DMS53 treated with DMSO at 0.1 percent for 48 hours (cell line): ENCODE results near the gene UQCR11.
"Not testable (repeated sequence)": the region's sequence is repeated elsewhere in the genome, so short reads cannot be mapped to it uniquely, and the experiment has no call there.

Source experiments
- DNase-seq: peaks from one replicate; lab custom pipeline; 2025; ENCODE audit not compliant: unreplicated experiment; lab: John Stamatoyannopoulos, UW

The UQCR11 gene

DNA sequence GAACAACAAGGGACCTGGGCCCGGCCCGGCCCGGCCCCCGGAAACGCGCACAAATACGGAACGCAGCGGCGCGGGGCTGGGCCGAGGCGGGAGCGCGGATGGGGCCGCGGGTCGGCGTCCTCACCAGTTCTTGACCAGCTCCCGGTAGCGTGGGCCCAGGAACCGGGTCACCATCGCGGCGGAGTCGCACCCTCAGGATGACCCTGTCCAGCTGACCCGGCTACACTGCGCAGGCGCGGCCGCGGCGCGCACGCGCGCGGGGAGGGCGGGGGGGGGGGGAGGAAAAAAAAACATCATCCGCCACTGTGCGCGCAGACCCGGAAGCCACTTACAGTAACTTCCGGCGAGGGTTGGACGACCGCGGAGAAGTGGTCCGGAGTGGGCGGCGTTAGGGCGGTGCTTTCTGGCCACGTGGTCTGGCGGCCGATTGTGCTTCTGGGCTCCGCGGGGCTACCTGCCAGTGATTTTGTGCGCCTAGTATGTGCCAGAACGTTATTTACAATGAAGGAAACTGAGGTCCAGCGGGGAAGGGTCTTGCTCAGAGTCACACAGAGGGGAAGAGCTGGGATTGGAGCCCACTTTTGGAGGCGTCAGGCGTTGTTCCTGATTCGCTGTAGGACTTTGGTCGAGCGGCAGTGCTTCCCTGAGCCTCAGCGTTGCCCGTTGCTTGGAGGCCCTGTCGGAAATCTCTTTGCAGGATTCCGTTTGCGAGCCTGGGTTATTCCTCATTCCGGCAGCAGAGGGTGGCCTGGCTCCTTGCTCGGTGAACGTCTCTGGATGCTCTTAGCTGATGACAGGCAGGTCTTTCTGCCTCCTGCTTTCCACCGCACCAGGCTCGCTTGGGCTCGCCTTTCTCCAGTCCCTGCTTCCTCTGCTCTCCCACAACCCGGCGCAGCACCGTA is at the start of gene UQCR11:
TSS of gene UQCR11 (minus strand) at position 227 of the 902 bp plus-strand sequence. CDS start at position 174, 53 bp downstream.
- DNase-seq = peak; percentile 76

DNA sequence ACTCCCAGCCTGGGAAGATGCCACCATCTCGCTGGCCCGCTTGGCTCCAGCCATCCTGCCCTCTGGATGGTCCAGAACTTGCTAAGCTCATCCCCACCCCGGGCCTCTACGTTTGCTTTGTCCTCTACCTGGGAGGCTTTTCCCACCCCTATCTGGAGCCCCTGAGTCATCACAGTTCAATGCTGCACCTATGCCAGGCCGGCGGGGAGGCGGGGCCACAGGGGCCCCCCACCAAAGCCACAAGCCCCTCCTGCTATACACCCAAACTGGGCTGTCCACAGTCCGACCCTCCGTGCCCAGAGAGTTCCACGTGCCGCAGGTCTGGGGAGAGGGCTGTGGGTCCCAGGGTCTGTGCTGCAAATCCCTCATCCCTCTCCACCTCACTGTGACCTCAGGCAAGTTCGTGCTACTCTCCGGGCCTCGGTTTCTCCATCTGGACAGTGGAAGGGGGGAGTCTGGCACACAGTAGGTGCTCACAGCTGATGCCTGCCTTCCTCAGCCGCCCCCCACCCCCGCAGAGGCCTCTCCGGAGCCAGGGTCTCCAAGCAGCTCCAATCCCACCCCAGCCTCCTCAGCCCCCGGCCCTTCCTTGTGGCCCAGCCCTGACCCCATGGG is 49.0 kb upstream of the UQCR11 start:
- DNase-seq = no peak

DNA sequence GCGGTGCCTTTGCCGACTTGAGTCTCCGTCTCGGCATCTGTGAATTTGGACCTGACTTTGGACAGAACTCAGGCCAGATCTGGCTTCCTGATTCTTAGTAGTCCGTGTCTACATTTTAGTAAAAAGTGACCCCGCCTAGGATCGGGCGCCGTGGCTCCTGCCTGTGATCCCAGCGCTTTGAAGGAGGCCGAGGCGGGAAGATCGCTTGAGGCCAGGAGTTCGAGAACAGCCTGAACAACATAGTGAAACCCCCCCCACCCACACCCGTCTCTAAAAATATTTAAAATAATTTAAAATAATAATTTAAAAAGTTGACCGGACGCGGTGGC is 48.0 kb upstream of the UQCR11 start:
- no peak for DNase-seq

DNA sequence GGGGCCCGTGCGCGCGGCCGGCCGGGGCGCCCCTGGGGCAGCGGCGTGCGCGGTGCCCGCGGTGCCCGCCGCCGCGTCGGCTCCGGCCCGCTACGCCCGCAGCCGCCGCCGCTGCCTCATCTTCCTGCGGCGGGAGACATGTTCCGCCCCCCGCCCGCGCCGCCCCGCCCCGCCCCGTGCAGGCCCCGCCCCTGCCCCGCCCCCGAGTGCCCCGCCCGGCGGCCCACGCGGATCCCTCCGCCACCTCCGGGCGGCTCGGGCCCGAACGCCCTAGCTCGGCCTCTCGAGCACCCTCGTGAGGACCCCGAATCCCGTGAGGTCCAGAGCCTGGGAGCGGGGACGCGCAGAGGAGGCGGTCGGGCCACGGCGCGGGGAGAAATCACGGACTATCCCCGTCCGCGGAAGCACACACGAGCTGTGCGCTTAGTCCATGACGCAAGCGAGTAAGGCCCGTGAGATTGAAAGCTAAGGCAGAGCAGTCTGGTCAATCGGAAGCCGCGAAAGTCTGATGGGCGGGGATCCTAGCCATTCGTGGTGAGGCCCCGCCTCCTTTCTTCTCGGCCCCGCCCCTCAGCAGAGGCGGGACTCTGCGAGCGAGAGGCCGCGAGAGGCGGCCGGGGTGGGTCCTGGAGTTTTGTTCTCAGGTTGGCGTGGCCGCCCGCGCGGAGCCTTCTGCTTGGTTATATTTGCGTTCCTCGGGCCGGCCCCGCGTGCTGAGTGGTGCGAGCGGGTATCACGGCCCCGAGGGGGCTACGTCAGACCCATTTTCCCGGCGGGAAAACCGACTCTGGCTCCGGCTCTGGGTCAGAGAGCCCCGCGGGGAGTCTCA is 47.4 kb upstream of the UQCR11 start, which contains the start of gene TCF3:
TSS of gene TCF3 (minus strand) at position 145 of the 829 bp plus-strand sequence. CDS start 2,367 bp downstream, outside the sequence.
- DNase-seq = peak; percentile 87

DNA sequence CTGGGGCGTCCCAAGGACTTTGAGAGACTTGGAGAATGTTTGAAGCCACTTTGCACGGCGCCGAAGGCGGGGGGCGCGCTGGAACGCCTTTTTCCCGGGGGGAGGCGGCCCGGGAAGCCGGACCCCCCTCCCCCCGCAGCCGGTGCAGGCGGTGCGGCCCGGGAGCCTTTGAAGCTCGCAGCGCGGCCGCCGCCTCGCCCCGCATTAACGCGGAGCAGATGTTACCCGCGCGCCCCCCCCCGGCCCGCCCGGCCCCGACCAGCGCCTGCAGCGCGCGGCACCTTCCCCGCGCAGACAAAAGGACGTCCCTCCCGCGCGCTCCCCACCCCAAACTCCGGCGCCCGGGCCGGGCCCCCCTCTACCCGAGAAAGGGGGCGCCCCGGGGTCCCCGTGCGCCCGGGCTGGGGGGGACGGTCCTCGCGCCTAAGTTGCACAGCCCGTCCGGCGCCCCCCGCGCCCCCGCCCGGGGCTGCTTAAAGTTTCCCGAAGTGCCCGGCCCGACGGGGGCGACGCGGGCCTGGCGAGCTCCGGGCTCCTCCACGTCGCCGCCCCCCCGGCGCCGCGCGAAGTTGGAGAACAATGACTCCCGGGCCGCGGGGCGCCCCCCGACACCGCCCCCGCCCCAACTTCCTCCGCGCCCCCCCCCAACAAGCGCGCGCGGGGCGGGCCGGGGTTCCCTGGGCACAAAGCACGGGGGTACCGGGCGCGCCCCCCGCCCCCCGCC is 46.5 kb upstream of the UQCR11 start:
- DNase-seq = no peak

DNA sequence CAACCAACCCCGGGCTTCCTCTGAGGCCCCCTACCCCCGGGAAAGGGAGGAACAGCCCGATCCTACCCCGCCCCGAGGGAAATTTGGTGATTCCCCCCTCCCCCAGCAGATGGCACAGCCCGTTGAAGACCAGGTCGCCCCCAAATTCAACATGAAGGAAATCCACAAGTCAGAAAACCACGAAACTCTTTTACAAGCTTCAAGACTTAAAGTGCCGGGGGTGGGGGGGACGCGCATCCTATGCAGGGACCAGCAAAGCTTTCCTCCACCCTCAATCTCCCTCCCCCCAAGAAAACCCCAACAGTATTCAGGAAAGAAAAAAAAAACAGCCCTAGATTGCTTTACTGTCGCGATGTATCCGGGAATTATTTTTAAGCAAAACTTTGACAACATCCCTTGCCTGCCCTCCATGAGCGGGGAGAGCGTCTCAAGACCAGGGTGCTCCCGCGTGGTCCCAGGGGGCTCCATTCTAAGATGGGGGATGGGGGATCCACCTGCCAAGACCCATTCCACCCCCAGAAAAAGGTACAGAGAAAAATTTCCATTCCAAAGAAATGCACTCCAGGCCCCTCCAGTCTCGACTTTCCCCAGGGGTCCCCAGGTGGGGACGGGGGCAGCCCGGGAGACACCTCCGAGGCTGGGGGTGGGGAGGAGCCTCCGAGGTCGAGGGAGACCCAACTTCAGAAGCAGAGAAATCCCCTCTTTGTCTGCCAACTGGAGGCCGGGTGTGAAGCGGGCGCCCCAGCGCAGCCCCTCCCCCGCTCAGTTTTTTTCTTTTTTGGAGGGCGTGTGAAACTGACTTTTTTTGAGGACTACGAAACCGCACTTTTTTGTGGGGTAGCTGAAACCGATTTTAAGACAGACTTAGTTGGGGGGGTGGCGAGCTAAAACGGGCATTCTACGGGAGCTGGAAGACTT is 45.6 kb upstream of the UQCR11 start:
- DNase-seq = no peak

DNA sequence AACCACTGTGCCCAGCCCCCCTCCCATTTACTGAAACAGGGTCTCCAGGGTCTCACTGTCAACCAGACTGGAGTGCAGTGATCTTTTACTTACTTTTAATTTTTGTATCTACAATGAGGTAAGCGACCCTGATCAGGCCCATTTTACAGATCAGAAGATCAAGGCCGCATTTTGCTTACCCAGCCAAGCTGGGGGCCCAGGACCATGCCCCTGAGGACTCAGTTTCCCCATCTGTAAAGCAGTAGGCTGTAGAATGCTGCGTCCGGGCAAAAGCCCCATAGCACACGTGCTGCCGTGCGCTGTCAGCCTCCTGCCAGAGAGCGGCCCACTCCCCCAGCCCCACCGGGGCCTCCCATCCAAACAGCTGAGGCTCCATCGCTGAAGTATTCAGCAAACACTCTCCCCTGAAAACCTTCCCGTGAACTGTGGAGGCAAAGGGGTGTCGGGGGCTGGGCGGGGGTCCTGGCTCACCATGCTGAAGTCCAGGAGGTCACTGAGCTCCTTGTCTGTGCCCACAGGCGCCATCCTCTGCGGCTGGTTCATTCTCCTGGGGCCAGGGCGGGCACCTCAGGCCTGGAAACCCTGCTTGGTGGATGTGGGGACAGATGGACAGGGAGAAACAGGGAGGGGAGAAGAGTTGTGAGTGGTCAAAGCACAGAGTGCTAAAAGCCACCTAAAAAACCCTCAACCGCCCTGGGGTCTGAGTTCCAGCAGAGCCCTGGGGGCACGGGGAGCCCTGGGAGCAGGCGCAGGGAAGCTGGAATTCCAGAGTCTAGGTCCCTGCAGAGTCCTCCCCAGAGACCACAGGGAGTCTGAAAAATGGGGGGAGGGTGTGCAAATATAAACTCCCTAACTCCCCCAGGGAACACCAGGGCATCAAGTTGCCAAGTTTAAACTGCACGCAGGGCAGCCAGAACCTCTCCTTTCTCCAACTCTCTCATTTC is 44.7 kb upstream of the UQCR11 start:
- DNase-seq = no peak

DNA sequence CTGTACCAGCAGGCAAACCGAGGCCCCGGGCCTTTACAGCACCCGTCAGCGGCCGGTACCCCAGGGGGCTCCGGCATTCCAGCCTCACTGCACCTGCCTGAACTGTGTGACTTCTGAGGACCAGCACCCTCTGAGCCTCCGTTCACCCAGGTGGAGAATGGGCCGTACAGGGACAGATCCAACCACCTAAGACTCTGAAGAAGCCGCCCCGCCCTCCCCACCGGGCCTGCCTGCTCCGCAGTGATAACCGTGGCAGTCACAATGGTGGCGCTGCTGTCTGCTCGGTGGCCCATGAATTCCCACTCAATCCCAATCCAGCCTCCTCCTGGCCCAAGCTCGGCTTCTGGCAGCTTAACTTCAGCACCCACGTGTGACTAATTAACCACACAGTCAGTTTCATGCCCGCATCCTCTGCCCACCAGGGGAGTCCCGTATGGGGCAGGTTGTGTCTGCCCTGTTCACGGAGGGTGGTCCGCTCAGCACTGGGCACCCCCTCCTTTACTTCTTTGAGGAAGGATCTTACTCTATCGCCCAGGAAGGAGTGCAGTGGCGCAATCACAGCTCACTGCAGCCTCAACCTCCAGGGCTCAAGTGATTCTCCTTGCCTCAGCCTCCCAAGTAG is 43.8 kb upstream of the UQCR11 start:
- no peak for DNase-seq

DNA sequence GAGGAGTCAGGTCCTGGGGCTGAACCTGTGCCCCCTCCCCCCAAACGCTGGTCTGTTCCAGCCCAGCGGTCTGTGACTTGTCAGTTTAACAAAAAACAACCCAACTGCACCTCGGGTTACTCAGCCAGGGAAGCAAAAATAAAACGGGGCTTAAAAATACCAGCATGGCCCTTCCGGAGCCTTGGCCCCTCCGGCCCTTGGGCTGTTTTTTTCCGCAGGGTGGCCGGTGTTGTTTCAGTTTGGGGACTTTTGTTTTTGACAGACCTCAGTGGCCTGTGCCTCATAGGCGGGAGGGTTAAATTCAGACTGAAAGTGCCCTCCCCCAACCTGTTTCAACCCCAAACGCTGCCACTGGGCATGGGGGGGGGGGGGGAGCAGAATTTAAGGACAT is 43.2 kb upstream of the UQCR11 start:
- no peak for DNase-seq

DNA sequence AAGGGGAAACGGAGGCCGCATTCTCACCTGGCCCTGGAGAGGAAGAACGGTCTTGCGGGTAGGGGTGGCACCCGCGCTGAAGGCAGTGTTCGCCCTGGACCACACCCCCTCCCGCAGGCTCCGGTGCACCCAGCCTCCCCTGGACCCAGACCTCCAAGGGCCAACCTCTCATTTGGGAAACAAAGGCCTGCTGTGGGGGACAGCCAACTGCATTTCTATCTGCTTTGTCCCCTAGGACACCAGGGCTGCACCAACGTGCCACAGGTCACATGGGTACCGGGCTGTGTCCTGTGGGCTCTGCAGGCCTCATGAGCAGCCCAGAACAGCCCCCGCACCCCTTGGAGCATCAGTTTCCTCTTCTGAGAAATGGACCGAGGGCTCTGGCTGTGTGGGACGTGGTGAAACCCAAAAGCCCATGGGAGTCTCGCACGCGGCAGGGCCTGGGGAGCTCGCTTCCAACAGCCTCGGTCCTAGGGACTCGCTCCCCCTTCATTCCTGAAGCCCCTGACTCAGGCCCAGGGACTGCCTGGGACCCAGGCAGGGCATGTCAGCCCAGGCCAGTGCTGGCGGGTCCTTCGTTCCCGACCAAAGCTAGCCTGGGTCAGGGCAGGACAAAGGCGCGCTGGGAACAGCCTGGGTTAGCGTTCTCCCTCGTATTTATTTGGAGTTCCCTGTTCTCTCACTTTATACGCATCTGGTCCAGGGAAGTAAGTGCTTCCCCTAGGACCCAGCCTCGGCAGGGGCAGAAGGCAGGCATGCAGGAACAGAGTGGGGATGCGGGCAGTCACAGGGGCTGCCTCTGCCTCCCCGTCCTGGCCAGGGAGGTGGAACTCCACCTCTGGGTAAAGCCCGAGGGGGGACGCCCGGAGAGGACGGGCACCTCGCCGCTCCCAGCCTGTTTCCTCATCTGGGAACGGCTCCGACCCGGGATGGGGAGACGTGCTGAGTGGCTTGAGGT is 42.5 kb upstream of the UQCR11 start:
- DNase-seq = no peak

DNA sequence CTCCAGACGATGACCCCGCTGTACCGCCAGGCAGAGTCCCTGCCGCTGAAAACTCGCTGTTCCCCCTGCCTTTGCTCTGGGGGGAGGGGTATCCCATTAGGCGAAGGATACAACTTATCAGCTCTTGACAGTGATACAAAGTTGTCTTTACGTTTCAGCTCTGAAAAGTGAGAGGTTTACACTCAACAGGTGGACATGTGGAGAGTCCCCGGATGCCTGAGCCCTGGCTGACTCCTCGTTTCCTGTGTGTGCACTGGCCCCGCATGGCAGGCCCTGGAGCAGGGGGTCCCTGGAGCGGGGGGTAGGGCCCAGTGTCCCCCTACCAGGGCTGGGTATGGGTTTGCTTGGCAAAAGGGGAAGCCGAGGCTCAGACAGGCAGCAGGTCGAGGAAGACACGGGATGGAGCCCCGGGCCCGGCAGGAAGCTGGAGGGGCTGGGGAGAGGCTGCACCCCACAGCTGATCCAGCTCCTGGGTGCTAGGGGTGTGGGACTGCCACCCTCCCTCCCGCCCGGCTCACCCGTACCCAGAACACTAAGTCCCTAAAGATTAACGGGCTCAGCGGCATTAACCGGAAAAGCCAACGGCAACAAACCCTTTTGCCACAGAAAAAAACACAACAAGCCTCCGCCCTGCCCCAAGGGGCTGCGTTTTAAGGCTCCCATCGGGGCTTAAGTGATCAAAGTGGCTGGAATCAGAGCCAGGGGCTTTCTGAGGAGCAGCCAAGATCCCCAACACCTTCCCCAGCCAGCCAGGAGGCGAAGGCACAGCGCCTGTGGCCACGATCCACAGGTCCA is 41.6 kb upstream of the UQCR11 start:
- no peak for DNase-seq

DNA sequence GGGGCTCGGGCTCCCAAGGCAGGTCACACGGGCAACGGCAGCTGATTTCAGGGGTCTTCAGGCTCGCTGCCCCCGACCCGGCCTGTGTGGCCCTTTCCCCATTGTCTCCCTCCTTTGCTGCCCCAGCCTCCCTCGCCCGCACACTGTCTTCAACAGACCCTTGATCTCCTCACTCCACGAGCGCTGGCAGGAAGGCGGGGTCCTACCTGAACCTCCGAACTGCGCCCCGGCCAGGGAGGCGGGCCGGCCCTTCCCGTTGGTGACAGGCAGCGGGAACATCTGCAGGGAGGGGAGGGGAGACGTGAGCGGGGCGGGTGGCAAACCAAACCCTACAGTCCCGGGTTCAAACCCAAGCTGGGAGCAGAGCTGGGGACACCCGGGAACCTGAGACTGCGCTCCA is 40.9 kb upstream of the UQCR11 start:
- DNase-seq = no peak

DNA sequence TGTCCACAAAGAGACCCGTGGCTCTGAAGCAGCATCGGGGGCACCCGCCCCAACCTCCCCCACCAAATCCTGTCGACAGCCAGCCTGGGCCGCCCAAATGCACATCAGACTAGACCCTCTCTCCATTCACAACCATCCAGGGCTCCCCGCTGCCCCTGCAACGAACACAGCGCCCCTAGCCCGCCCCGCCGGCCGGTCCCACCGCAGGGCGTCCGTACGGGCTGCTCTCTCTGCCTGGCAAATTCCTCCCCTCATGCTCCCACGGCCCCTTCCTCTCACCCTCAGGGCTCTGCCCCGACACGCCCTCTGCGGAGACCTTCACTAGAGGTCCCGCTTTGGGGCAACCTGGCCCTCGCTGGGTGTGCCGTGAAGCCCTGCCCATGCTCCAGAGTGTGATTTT is 40.0 kb upstream of the UQCR11 start:
- no peak for DNase-seq

DNA sequence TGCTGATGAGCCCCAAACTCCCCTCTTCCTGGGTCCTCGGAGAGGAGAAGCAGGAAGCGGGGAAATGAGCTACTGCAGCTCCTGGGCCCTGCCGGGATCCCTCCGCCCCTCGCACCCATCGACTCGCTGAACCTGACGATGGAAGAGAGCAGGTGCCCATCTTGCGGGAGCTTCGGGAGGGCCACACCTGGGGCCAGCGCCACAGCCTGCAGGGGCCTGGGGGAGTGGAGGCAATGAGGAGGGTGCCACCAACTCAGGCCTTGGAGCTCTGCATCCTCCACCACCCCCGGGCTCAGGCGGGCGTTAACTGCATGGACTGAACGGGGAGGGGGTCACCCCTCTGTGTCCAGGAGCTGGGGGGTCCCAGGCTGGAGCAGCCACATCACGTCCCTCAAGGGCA is 38.8 kb upstream of the UQCR11 start:
- DNase-seq = no peak

DNA sequence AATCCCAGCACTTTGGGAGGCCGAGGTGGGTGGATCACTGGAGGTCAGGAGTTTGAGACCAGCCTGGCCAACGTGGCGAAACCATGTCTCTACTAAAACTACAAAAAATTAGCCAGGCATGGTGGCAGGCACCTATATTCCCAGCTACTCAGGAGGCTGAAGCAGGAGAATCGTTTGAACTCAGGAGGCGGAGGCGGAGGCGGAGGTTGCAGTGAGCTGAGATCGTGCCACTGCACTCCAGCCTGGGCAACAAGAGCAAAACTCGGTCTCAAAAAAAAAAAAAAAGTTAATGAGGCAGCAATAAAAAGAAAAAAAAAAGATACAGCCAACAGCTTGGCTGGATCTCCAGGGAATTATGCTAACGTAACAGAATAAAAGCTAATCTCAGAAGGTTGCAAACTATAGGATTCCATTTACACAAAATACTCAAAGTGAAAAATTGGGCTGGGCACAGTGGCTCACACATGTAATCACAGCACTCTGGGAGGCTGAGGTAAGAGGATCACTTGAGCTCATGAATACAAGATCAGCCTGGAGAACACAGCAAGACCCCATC is 35.7 kb upstream of the UQCR11 start:
- DNase-seq = not testable (repeated sequence)
